ENCODE measurements around the gene ETV3. TPM values are rescaled to one million over a fixed set of nuclear protein-coding genes. Genes with fewer than 3 reads are reported as not detected.

ETV3 gene
- total and polyA plus RNA-seq, 2 donors: 12.4 to 24.9 TPM

GRCh38 chr1:157154291-157154690 lies 16.1 kb upstream of the ETV3 start:
- H3K36me3 ChIP-seq (ENCODE audit: insufficient read depth): no peaks in the 10 kb centered on the region
- no peak for DNase-seq (ENCODE audit: extremely low spot score)
- WGBS: 74% methylated on average over 5 of the region's 5 CpGs
- no peak overlapping the region for H3K27ac ChIP-seq (ENCODE audit: low read depth)
- no peaks in the 10 kb centered on the region for H3K4me1 ChIP-seq (ENCODE audit: insufficient read depth)
- no peak overlapping the region for H3K4me3 ChIP-seq (ENCODE audit: low read depth, low read length)

- WGBS: 84% methylated on average over 1 of the region's 1 CpG
- no peak overlapping the region for H3K27ac ChIP-seq (ENCODE audit: low read depth)
Measured at GRCh38 chr1:157153746-157154145, 15.6 kb upstream of the ETV3 start.

GRCh38 chr1:157152510-157152909 lies 14.3 kb upstream of the ETV3 start:
- Histone ChIP-seq H3K4me1 (ENCODE audit: insufficient read depth) (no peaks in the 10 kb centered on the region), H3K27ac (ENCODE audit: low read depth) (no peak overlapping the region), H3K4me3 (ENCODE audit: low read depth, low read length) (no peak overlapping the region), H3K36me3 (ENCODE audit: insufficient read depth) (no peaks in the 10 kb centered on the region)
- no peak for DNase-seq (ENCODE audit: extremely low spot score)
- WGBS: 86% methylated on average over 2 of the region's 2 CpGs

More at GRCh38 chr1:157153746-157154145, 15.6 kb upstream of the ETV3 start:
- Histone ChIP-seq H3K4me3 (ENCODE audit: low read depth, low read length) (no peak overlapping the region), H3K4me1 (ENCODE audit: insufficient read depth) (no peaks in the 10 kb centered on the region), H3K36me3 (ENCODE audit: insufficient read depth) (no peaks in the 10 kb centered on the region)
- no peak for DNase-seq (ENCODE audit: extremely low spot score)

- Histone ChIP-seq H3K4me3 (ENCODE audit: low read depth, low read length) (no peak overlapping the region), H3K27ac (ENCODE audit: low read depth) (no peak overlapping the region), H3K36me3 (ENCODE audit: insufficient read depth) (no peaks in the 10 kb centered on the region), H3K4me1 (ENCODE audit: insufficient read depth) (no peaks in the 10 kb centered on the region)
- DNase-seq (ENCODE audit: extremely low spot score): no peak
- 71% methylated on average over 3 of the region's 3 CpGs for WGBS
Measured at GRCh38 chr1:157151506-157151905, 13.3 kb upstream of the ETV3 start.

- H3K27ac ChIP-seq (ENCODE audit: low read depth): no peak overlapping the region
- no peaks in the 10 kb centered on the region for H3K4me1 ChIP-seq (ENCODE audit: insufficient read depth)
- no peak for DNase-seq (ENCODE audit: extremely low spot score)
- 83% methylated on average over 3 of the region's 3 CpGs for WGBS
- no peak overlapping the region for H3K4me3 ChIP-seq (ENCODE audit: low read depth, low read length)
- H3K36me3 ChIP-seq (ENCODE audit: insufficient read depth): no peaks in the 10 kb centered on the region
Measured at GRCh38 chr1:157151073-157151472, 12.9 kb upstream of the ETV3 start.

GRCh38 chr1:157150631-157151030 lies 12.4 kb upstream of the ETV3 start:
- Histone ChIP-seq H3K4me3 (ENCODE audit: low read depth, low read length) (no peak overlapping the region), H3K27ac (ENCODE audit: low read depth) (no peak overlapping the region), H3K4me1 (ENCODE audit: insufficient read depth) (no peaks in the 10 kb centered on the region), H3K36me3 (ENCODE audit: insufficient read depth) (no peaks in the 10 kb centered on the region)
- WGBS: 86% methylated on average over 6 of the region's 6 CpGs
- no peak for DNase-seq (ENCODE audit: extremely low spot score)

GRCh38 chr1:157147906-157148700 lies 9.9 kb upstream of the ETV3 start:
- Histone ChIP-seq H3K4me3 (ENCODE audit: low read depth, low read length) (no peak overlapping the region), H3K27ac (ENCODE audit: low read depth) (peak overlapping the region; percentile 60), H3K4me1 (ENCODE audit: insufficient read depth) (no peaks in the 10 kb centered on the region), H3K36me3 (ENCODE audit: insufficient read depth) (peaks cover 2% of the 10 kb centered on the region)
- no peak for DNase-seq (ENCODE audit: extremely low spot score)
- 50% methylated on average over 10 of the region's 10 CpGs for WGBS

- peaks cover 2% of the 10 kb centered on the region for H3K36me3 ChIP-seq (ENCODE audit: insufficient read depth)
- DNase-seq (ENCODE audit: extremely low spot score): no peak
- WGBS: 89% methylated on average over 1 of the region's 1 CpG
Measured at GRCh38 chr1:157147037-157147436, 8.8 kb upstream of the ETV3 start.

GRCh38 chr1:157146244-157146643 lies 8.0 kb upstream of the ETV3 start:
- WGBS: 68% methylated on average over 3 of the region's 3 CpGs
- no peaks in the 10 kb centered on the region for H3K4me1 ChIP-seq (ENCODE audit: insufficient read depth)
- H3K4me3 ChIP-seq (ENCODE audit: low read depth, low read length): no peak overlapping the region
- no peak overlapping the region for H3K27ac ChIP-seq (ENCODE audit: low read depth)
- H3K36me3 ChIP-seq (ENCODE audit: insufficient read depth): peaks cover 2% of the 10 kb centered on the region
- DNase-seq (ENCODE audit: extremely low spot score): no peak

More at GRCh38 chr1:157147037-157147436, 8.8 kb upstream of the ETV3 start:
- no peak overlapping the region for H3K27ac ChIP-seq (ENCODE audit: low read depth)
- no peaks in the 10 kb centered on the region for H3K4me1 ChIP-seq (ENCODE audit: insufficient read depth)
- H3K4me3 ChIP-seq (ENCODE audit: low read depth, low read length): no peak overlapping the region

GRCh38 chr1:157145076-157145475 lies 6.9 kb upstream of the ETV3 start:
- WGBS: 96% methylated on average over 1 of the region's 1 CpG
- H3K4me1 ChIP-seq (ENCODE audit: insufficient read depth): no peaks in the 10 kb centered on the region
- no peak overlapping the region for H3K4me3 ChIP-seq (ENCODE audit: low read depth, low read length)
- no peak overlapping the region for H3K27ac ChIP-seq (ENCODE audit: low read depth)
- DNase-seq (ENCODE audit: extremely low spot score): no peak
- peaks cover 2% of the 10 kb centered on the region for H3K36me3 ChIP-seq (ENCODE audit: insufficient read depth)

- H3K4me1 ChIP-seq (ENCODE audit: insufficient read depth): no peaks in the 10 kb centered on the region
- WGBS: 67% methylated on average over 1 of the region's 1 CpG
- no peak overlapping the region for H3K27ac ChIP-seq (ENCODE audit: low read depth)
- peaks cover 2% of the 10 kb centered on the region for H3K36me3 ChIP-seq (ENCODE audit: insufficient read depth)
- no peak overlapping the region for H3K4me3 ChIP-seq (ENCODE audit: low read depth, low read length)
- no peak for DNase-seq (ENCODE audit: extremely low spot score)
Measured at GRCh38 chr1:157144509-157144908, 6.3 kb upstream of the ETV3 start.

GRCh38 chr1:157142765-157143423 lies 4.7 kb upstream of the ETV3 start:
- Histone ChIP-seq H3K4me1 (ENCODE audit: insufficient read depth) (no peaks in the 10 kb centered on the region), H3K4me3 (ENCODE audit: low read depth, low read length) (no peak overlapping the region), H3K36me3 (ENCODE audit: insufficient read depth) (peaks cover 2% of the 10 kb centered on the region), H3K27ac (ENCODE audit: low read depth) (no peak overlapping the region)
- DNase-seq (ENCODE audit: extremely low spot score): no peak
- WGBS: 74% methylated on average over 3 of the region's 3 CpGs

- H3K4me3 ChIP-seq (ENCODE audit: low read depth, low read length): no peak overlapping the region
- DNase-seq (ENCODE audit: extremely low spot score): no peak
- no peaks in the 10 kb centered on the region for H3K4me1 ChIP-seq (ENCODE audit: insufficient read depth)
- H3K36me3 ChIP-seq (ENCODE audit: insufficient read depth): peaks cover 2% of the 10 kb centered on the region
- WGBS: 50% methylated on average over 2 of the region's 2 CpGs
- no peak overlapping the region for H3K27ac ChIP-seq (ENCODE audit: low read depth)
Measured at GRCh38 chr1:157142201-157142600, 4.0 kb upstream of the ETV3 start.

GRCh38 chr1:157141212-157141855 lies 3.1 kb upstream of the ETV3 start:
- H3K4me1 ChIP-seq (ENCODE audit: insufficient read depth): no peaks in the 10 kb centered on the region
- 61% methylated on average over 4 of the region's 4 CpGs for WGBS
- H3K4me3 ChIP-seq (ENCODE audit: low read depth, low read length): no peak overlapping the region
- no peak overlapping the region for H3K27ac ChIP-seq (ENCODE audit: low read depth)
- H3K36me3 ChIP-seq (ENCODE audit: insufficient read depth): peaks cover 2% of the 10 kb centered on the region
- DNase-seq (ENCODE audit: extremely low spot score): no peak

All from urinary bladder (tissue), 4 donors.